B cell (primary cell): ENCODE measurements around the gene AMD1. TPM values are rescaled to one million over a fixed set of nuclear protein-coding genes. Genes with fewer than 3 reads are reported as not detected.

Experiments
- ATAC-seq: fragments of 200-7000 bp; cut with Tn5 transposase; one replicate; pipeline ENCODE4 v1.10.0; 2021; ENCODE audit warnings: low read depth, mild to moderate bottlenecking, moderate number of reproducible peaks, moderate library complexity
- CTCF ChIA-PET: fragments of 350-600 bp; sonication (Branson Sonifier 250); formaldehyde crosslinking; loops from one replicate; lab custom pipeline; 2021; ENCODE audit warnings: antibody characterized with exemption, inconsistent platforms; lab: Charles Lee
- POLR2A ChIA-PET: fragments of 350-600 bp; sonication (Branson Sonifier 250); formaldehyde crosslinking; loops from one replicate; lab custom pipeline; 2021; ENCODE audit warnings: antibody characterized with exemption; lab: Charles Lee
- DNase-seq: peaks from one replicate; pipeline ENCODE4 v3.0.0; 2013
- H2AFZ ChIP-seq: 2 replicates; pipeline ENCODE4 v1.6.1; 2012; ENCODE audit warnings: mild to moderate bottlenecking, low read depth, low read length; ENCODE audit not compliant: insufficient read depth, poor library complexity, severe bottlenecking
- H3K27ac ChIP-seq, 2 donors: 1 replicate in 1 of 2; 2 replicates in 1 of 2; pipeline ENCODE4 v1.5.1; 2012 to 2013; ENCODE audit warnings: low read length in 2 of 2, mild to moderate bottlenecking in 2 of 2, moderate library complexity in 1 of 2
- H3K27me3 ChIP-seq, 4 experiments: fragments of 200-600 bp in 1 of 4; sonication (generic) in 1 of 4; replicated peaks in 1 of 4; 1 replicate in 2 of 4; 2 replicates in 2 of 4; pipeline versions ENCODE4 v1.6.1 to v1.7.0; 2013 to 2016; ENCODE audit warnings: low read length in 3 of 4, mild to moderate bottlenecking in 2 of 4, mixed read lengths in 1 of 4, moderate library complexity in 1 of 4; ENCODE audit not compliant: insufficient read depth in 4 of 4, control insufficient read depth in 3 of 4; ENCODE audit errors: control extremely low read depth in 1 of 4
- H3K36me3 ChIP-seq, 2 experiments: replicated peaks in 1 of 2; 1 replicate in 1 of 2; 2 replicates in 1 of 2; pipeline versions ENCODE4 v1.6.1 to v1.7.1; 2013; ENCODE audit warnings: low read length in 1 of 2; ENCODE audit not compliant: insufficient read depth in 2 of 2, control insufficient read depth in 1 of 2; ENCODE audit errors: control extremely low read depth in 1 of 2, extremely low read depth in 1 of 2
- H3K4me1 ChIP-seq, 2 donors: fragments of 200-600 bp in 1 of 2; sonication (generic) in 1 of 2; 1 replicate in 1 of 2; 2 replicates in 1 of 2; pipeline versions ENCODE4 v1.5.1 to v1.6.1; 2013 to 2017; ENCODE audit warnings: low read length in 2 of 2; ENCODE audit not compliant: control insufficient read depth in 2 of 2, insufficient read depth in 2 of 2
- H3K4me2 ChIP-seq: replicated peaks from 2 replicates; pipeline ENCODE3; 2012; ENCODE audit warnings: mild to moderate bottlenecking, low read depth, low read length; ENCODE audit not compliant: poor library complexity, severe bottlenecking
- H3K4me3 ChIP-seq, 5 experiments: fragments of 200-600 bp in 1 of 5; sonication (generic) in 1 of 5; 1 replicate in 3 of 5; 2 replicates in 2 of 5; pipeline versions ENCODE4 v1.5.1 to v1.7.0; 2011 to 2016; ENCODE audit warnings: low read length in 4 of 5, mild to moderate bottlenecking in 4 of 5, low read depth in 2 of 5, control low read depth in 1 of 5, moderate library complexity in 1 of 5; ENCODE audit not compliant: insufficient read depth in 1 of 5; ENCODE audit errors: control extremely low read depth in 1 of 5, extremely low read depth in 1 of 5
- H3K79me2 ChIP-seq: fragments of 200-600 bp; sonication (generic); one replicate; pipeline ENCODE4 v1.6.0; 2016; ENCODE audit warnings: low read length; ENCODE audit not compliant: control insufficient read depth, insufficient read depth
- H3K9ac ChIP-seq: fragments of 200-600 bp; sonication (generic); 2 replicates; pipeline ENCODE4 v1.6.1; 2017; ENCODE audit warnings: mild to moderate bottlenecking, low read length, moderate library complexity
- H3K9me3 ChIP-seq, 3 donors: one replicate each; pipeline versions ENCODE4 v1.6.1 to v1.7.1; 2013; ENCODE audit warnings: low read length in 2 of 3; ENCODE audit not compliant: control insufficient read depth in 2 of 3, insufficient read depth in 1 of 3; ENCODE audit errors: control extremely low read depth in 1 of 3
- H4K20me1 ChIP-seq: 2 replicates; pipeline ENCODE4 v1.6.0; 2012; ENCODE audit warnings: mild to moderate bottlenecking, low read length; ENCODE audit not compliant: insufficient read depth, control insufficient read depth, poor library complexity, severe bottlenecking
- H3K27ac Mint-ChIP-seq: one replicate; pipeline ENCODE4 v1.8.0; 2021; ENCODE audit warnings: mixed read lengths
- H3K27me3 Mint-ChIP-seq: one replicate; pipeline ENCODE4 v1.8.0; 2021; ENCODE audit warnings: mixed read lengths
- H3K4me1 Mint-ChIP-seq: one replicate; pipeline ENCODE4 v1.8.0; 2021; ENCODE audit warnings: mixed read lengths
- H3K4me3 Mint-ChIP-seq: one replicate; pipeline ENCODE4 v1.8.0; 2021; ENCODE audit warnings: mixed read lengths
- H3K9me3 Mint-ChIP-seq: one replicate; pipeline ENCODE4 v1.8.0; 2022; ENCODE audit warnings: mixed read lengths; ENCODE audit not compliant: insufficient read depth
- EZH2 ChIP-seq: IDR thresholded peaks from 2 replicates; pipeline ENCODE4 v1.6.1; 2012; ENCODE audit warnings: borderline replicate concordance, low read depth, mild to moderate bottlenecking, moderate library complexity, low read length; ENCODE audit not compliant: insufficient read depth, poor library complexity, severe bottlenecking
- WGBS: methylation state at CpG from one replicate; pipeline ENCODE4 v1.1.5; 2013; ENCODE audit warnings: missing lambda C conversion rate; ENCODE audit not compliant: insufficient coverage; 5-methylcytosine and 5-hydroxymethylcytosine counted together
- intact Hi-C: fragments of 100-400 bp; cut with micrococcal nuclease; formaldehyde crosslinking; loops from one replicate; pipeline ENCODE4 v1.10.0; 2022
- polyA plus RNA-seq: library from polyadenylated mRNA; depleted of rRNA; stranded (reverse); fragments of >200 nt; gene quantifications from 2 replicates; pipeline ENCODE4 v1.2.3, GENCODE V29; 2012
- total RNA-seq, 2 donors: library from RNA; stranded (reverse); fragments of 120-200 nt in 1 of 2; gene quantifications; 1 replicate in 1 of 2; 2 replicates in 1 of 2; pipeline versions ENCODE4 v1.2.3 to v1.2.4, GENCODE V29; 2013 to 2022
- TF ChIP-seq, protein P1 (sequence below): fragments of 200-600 bp; IDR thresholded peaks from one replicate; pipeline ENCODE4 v1.8.0; 2022; ENCODE audit warnings: antibody characterized with exemption, mild to moderate bottlenecking

AMD1 gene
- total and polyA plus RNA-seq, 2 donors (not counting 1 experiment from before 2014, with no cell fraction given), result 49.8 to 56.8 TPM

DNA sequence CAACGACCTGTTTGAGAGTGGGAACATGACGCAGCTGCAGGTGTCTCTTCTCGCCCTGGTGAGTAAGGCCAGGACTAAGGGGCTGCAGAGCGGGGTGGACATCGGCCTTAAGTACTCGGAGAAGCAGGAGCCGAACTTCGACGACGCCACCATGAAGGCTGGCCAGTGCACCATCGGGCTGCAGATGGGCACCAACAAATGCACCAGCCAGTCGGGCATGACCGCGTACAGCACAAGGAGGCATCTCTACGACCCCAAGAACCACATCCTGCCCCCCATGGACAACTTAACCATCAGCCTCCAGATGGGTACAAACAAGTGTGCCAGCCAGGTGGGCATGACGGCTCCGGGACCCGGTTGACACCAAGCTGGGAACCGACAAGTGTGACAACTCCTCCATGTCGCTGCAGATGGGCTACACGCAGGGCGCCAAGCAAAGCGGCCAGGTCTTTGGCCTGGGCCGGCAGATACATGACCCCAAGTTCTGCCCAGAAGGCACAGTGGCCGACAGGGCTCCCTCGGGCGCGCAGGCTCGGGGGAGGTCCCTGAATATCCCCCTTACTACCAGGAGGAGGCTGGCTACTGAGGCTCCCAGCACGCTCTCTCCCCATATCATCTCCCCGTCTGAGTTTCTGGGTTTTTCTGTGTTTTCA lies 15.9 kb upstream of the AMD1 start:
- CTCF ChIA-PET, result no interaction called here
- POLR2A ChIA-PET, result no interaction called here
- H3K4me1 Mint-ChIP-seq, result peaks cover 12% of the 10 kb centered on the region
- Histone ChIP-seq H3K9me3 (peaks cover 0 to 11% (median 0%) of the 10 kb centered on the region in 3 donors), H3K4me1 (peaks cover 11 to 14% of the 10 kb centered on the region in 2 donors), H3K4me3 (peak overlapping the region in 4 of 5 experiments; percentile 29 to 51 (median 42)), H3K27ac (peak overlapping the region in 1 of 2 donors; percentile 58), H3K4me2 (peak overlapping the region; percentile 74), H2AFZ (peak overlapping the region; percentile 95), H3K27me3 (no peaks in the 10 kb centered on the region), H3K36me3 (no peaks in the 10 kb centered on the region), H3K9ac (peak overlapping the region; percentile 58), H3K79me2 (no peaks in the 10 kb centered on the region), H4K20me1 (no peaks in the 10 kb centered on the region)
- H3K4me3 Mint-ChIP-seq, result peak overlapping the region; percentile 40
- peak overlapping the region; percentile 80 for H3K27ac Mint-ChIP-seq
- ATAC-seq (no peak), DNase-seq (no peak)
- H3K27me3 Mint-ChIP-seq, result no peaks in the 10 kb centered on the region
- 95% methylated on average over 28 of the region's 31 CpGs for WGBS
- intact Hi-C loops, result loop anchor here (2.0 kb wide), 1 partner anchor 16 kb away; the partner anchor contains the start of gene AMD1
- H3K9me3 Mint-ChIP-seq, result no peaks in the 10 kb centered on the region
- no peak for TF ChIP-seq EZH2
- TF ChIP-seq, protein P1, sequence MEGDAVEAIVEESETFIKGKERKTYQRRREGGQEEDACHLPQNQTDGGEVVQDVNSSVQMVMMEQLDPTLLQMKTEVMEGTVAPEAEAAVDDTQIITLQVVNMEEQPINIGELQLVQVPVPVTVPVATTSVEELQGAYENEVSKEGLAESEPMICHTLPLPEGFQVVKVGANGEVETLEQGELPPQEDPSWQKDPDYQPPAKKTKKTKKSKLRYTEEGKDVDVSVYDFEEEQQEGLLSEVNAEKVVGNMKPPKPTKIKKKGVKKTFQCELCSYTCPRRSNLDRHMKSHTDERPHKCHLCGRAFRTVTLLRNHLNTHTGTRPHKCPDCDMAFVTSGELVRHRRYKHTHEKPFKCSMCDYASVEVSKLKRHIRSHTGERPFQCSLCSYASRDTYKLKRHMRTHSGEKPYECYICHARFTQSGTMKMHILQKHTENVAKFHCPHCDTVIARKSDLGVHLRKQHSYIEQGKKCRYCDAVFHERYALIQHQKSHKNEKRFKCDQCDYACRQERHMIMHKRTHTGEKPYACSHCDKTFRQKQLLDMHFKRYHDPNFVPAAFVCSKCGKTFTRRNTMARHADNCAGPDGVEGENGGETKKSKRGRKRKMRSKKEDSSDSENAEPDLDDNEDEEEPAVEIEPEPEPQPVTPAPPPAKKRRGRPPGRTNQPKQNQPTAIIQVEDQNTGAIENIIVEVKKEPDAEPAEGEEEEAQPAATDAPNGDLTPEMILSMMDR, result no peak

DNA sequence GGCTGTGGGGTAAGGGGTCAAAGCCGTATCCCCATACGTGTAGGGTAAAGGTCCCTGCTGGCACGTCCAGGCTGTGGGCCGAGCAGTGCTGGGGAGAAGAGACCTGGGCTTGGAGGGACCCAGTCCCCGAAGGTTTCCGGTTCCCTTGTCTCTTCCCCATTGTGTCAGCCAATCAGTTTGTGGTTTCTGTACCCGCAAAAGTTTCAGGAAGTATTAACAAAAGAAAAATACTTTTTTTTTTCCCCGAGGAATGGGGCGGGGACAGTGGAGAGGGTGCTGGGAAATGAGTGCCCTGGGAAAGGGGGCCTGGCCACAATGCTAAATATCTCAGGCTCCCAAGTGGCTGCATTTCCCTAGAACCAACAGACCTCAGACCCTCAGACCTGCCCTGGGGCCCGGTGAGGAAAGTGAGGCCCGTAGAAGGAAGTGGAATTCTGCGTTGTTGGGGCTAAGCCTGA lies 15.2 kb upstream of the AMD1 start:
- DNase-seq, result peak; percentile 51
- POLR2A ChIA-PET, result interaction anchor here (1.1 kb wide), 1 partner anchor 15 kb away, joined by 3 read pairs; the partner anchor contains the start of gene AMD1
- Mint-ChIP-seq H3K4me1 (peaks cover 12% of the 10 kb centered on the region), H3K27me3 (no peaks in the 10 kb centered on the region), H3K4me3 (peak overlapping the region; percentile 40), H3K9me3 (no peaks in the 10 kb centered on the region), H3K27ac (peak overlapping the region; percentile 80)
- CTCF ChIA-PET, result no interaction called here
- no peaks in the 10 kb centered on the region for H3K36me3 ChIP-seq
- H4K20me1 ChIP-seq, result no peaks in the 10 kb centered on the region
- intact Hi-C loops, result loop anchor here (2.0 kb wide), 1 partner anchor 15 kb away; the partner anchor contains the start of gene AMD1
- TF ChIP-seq, protein P1, result no peak
- no peak for TF ChIP-seq EZH2
- WGBS, result 15% methylated on average over 5 of the region's 12 CpGs
- peak overlapping the region; percentile 74 for H3K4me2 ChIP-seq
- no peaks in the 10 kb centered on the region for H3K27me3 ChIP-seq
- peak; percentile 60 for ATAC-seq
- H3K9me3 ChIP-seq, result peaks cover 0 to 11% (median 0%) of the 10 kb centered on the region in 3 donors
- peak overlapping the region; percentile 95 for H2AFZ ChIP-seq
- H3K27ac ChIP-seq, result peak overlapping the region; percentile 4 to 58
- H3K4me3 ChIP-seq, result peak overlapping the region; percentile 29 to 51 (median 41)
- H3K4me1 ChIP-seq, result peaks cover 11 to 14% of the 10 kb centered on the region in 2 donors
- H3K9ac ChIP-seq, result peak overlapping the region; percentile 58
- H3K79me2 ChIP-seq, result no peaks in the 10 kb centered on the region
